K562 (cell line): ENCODE results near the gene RBPJL. TPM values are rescaled to one million over a fixed set of nuclear protein-coding genes. Genes with fewer than 3 reads are reported as not detected.

Source experiments
- ARNT ChIP-seq, 2 experiments: fragments of 450-650 bp; IDR thresholded peaks; 2 replicates each; pipeline ENCODE4 v1.6.1; 2016; ENCODE audit warnings: mild to moderate bottlenecking in 1 of 2
- CCNT2 ChIP-seq: IDR thresholded peaks from 2 replicates; pipeline ENCODE4 v1.6.1; 2011; ENCODE audit warnings: borderline replicate concordance, low read depth, mild to moderate bottlenecking, moderate library complexity, mixed read lengths, low read length; ENCODE audit not compliant: insufficient read length; ENCODE audit errors: extremely low read depth
- HDAC3 ChIP-seq: fragments of 450-650 bp; IDR thresholded peaks from 2 replicates; pipeline ENCODE4 v1.6.1; 2018; ENCODE audit warnings: borderline replicate concordance, mild to moderate bottlenecking, moderate library complexity; ENCODE audit not compliant: partially characterized antibody
- KLF16 ChIP-seq: IDR thresholded peaks from 2 replicates; pipeline ENCODE4 v1.6.1; 2016; ENCODE audit warnings: antibody characterized with exemption
- PCBP2 ChIP-seq: fragments of 200-400 bp; formaldehyde crosslinking; IDR thresholded peaks from 2 replicates; pipeline ENCODE4 v1.6.1; 2018; ENCODE audit warnings: low read length, low read depth, mild to moderate bottlenecking, moderate library complexity; ENCODE audit not compliant: poor library complexity, severe bottlenecking
- RBM14 ChIP-seq: fragments of 200-400 bp; formaldehyde crosslinking; IDR thresholded peaks from 2 replicates; pipeline ENCODE4 v1.6.1; 2018; ENCODE audit warnings: low read depth, mild to moderate bottlenecking, low read length, moderate library complexity, borderline replicate concordance; ENCODE audit not compliant: insufficient read depth
- SAFB ChIP-seq: fragments of 200-400 bp; formaldehyde crosslinking; IDR thresholded peaks from 2 replicates; pipeline ENCODE4 v1.6.1; 2017; ENCODE audit warnings: low read depth, low read length, borderline replicate concordance
- ZNF695 ChIP-seq: fragments of 450-650 bp; formaldehyde crosslinking; IDR thresholded peaks from 2 replicates; pipeline ENCODE4 v1.4.0; 2020; ENCODE audit warnings: mild to moderate bottlenecking, moderate library complexity
- ZZZ3 ChIP-seq: fragments of 450-650 bp; IDR thresholded peaks from 2 replicates; pipeline ENCODE4 v1.6.1; 2016; ENCODE audit warnings: antibody characterized with exemption, mild to moderate bottlenecking, moderate library complexity
- polyA plus RNA-seq, 8 experiments: library from polyadenylated mRNA; depleted of rRNA in 4 of 8; stranded (reverse) in 5 of 8; unstranded in 3 of 8; fragments of >200 nt; fragmentation: Nextera tagmentation in 2 of 8; fragmentation: Illumina TruSeq in 1 of 8; extraction: Ambion mirVana in 2 of 8; extraction: Trizol in 1 of 8; gene quantifications; 2 replicates each; pipeline versions ENCODE4 v1.2.1 to v1.2.3, GENCODE V29; 2011 to 2014; ENCODE audit warnings: inconsistent platforms in 1 of 8, missing spikeins in 1 of 8
- total RNA-seq, 7 experiments: library from RNA; depleted of rRNA in 6 of 7; stranded (reverse); fragments of >200 nt in 6 of 7; fragmentation: Illumina TruSeq in 2 of 7; extraction: Trizol in 2 of 7; gene quantifications; 2 replicates each; pipeline versions ENCODE4 v1.2.1 to v1.2.3, GENCODE V29; 2011 to 2021; ENCODE audit warnings: low replicate concordance in 1 of 7
- TF ChIP-seq, protein P1 (sequence below): fragments of 450-650 bp; IDR thresholded peaks from 2 replicates; pipeline ENCODE4 v1.6.1; 2016
- TF ChIP-seq, protein P2 (sequence below): fragments of 450-650 bp; IDR thresholded peaks from 2 replicates; pipeline ENCODE4 v1.7.0; 2016; ENCODE audit warnings: borderline replicate concordance
- TF ChIP-seq, protein P3 (sequence below): fragments of 450-650 bp; IDR thresholded peaks from 2 replicates; pipeline ENCODE4 v1.6.1; 2016; ENCODE audit warnings: mild to moderate bottlenecking, moderate library complexity

RBPJL gene
- total and polyA plus RNA-seq, 9 of the 15 experiments (the other 6 are each of a cell fraction or from before 2014, with no cell fraction given) = not detected

DNA sequence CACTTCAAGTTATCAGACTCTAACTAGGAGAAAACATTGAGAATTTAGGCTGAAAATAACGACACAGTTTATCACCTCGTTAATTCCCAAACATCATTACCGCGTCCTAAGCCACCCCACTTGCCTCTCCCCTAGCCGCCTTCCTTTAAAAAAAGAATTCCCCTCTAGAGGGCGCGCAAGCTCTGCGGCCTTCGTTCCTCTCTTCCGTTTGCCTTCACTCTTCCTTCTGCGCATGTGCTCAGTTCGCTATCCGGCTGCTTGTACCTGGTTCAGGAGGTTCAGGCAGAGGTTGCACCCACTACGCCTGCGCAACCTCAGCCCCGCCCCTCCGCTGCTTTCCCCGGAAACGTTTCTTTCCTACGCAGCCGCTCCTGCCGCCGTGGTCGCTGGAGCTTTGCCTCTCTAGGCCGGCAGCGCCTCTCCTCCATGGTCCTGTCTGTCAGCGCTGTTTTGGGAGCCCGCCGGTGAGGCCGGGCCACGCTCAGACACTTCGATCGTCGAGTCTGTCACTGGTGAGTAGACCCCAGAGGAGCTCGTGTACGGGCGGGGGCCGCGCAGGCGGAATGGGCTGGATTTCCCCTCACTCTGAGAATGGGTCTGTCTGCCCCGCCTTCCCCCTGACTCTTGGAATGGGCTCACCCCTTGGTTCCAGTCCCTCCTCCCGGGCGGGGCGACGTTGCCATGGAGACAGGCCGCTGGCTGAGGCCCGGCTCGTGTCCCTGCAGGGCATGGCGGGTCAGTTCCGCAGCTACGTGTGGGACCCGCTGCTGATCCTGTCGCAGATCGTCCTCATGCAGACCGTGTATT lies 56.4 kb downstream of the RBPJL start, which contains the start of gene SYS1 (continued):
- no peak for TF ChIP-seq PCBP2
- TF ChIP-seq ZNF695 (CRISPR knock-in tag) = no peak
- 0 out of 2 replicates have a peak, but pooled peaks have one; percentile 25 for TF ChIP-seq KLF16
- TF ChIP-seq, protein P1, sequence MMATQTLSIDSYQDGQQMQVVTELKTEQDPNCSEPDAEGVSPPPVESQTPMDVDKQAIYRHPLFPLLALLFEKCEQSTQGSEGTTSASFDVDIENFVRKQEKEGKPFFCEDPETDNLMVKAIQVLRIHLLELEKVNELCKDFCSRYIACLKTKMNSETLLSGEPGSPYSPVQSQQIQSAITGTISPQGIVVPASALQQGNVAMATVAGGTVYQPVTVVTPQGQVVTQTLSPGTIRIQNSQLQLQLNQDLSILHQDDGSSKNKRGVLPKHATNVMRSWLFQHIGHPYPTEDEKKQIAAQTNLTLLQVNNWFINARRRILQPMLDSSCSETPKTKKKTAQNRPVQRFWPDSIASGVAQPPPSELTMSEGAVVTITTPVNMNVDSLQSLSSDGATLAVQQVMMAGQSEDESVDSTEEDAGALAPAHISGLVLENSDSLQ = peak; percentile 93
- no peak for TF ChIP-seq HDAC3
- TF ChIP-seq RBM14 = no peak
- TF ChIP-seq, protein P2, sequence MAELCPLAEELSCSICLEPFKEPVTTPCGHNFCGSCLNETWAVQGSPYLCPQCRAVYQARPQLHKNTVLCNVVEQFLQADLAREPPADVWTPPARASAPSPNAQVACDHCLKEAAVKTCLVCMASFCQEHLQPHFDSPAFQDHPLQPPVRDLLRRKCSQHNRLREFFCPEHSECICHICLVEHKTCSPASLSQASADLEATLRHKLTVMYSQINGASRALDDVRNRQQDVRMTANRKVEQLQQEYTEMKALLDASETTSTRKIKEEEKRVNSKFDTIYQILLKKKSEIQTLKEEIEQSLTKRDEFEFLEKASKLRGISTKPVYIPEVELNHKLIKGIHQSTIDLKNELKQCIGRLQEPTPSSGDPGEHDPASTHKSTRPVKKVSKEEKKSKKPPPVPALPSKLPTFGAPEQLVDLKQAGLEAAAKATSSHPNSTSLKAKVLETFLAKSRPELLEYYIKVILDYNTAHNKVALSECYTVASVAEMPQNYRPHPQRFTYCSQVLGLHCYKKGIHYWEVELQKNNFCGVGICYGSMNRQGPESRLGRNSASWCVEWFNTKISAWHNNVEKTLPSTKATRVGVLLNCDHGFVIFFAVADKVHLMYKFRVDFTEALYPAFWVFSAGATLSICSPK = no peak
- TF ChIP-seq, protein P3, sequence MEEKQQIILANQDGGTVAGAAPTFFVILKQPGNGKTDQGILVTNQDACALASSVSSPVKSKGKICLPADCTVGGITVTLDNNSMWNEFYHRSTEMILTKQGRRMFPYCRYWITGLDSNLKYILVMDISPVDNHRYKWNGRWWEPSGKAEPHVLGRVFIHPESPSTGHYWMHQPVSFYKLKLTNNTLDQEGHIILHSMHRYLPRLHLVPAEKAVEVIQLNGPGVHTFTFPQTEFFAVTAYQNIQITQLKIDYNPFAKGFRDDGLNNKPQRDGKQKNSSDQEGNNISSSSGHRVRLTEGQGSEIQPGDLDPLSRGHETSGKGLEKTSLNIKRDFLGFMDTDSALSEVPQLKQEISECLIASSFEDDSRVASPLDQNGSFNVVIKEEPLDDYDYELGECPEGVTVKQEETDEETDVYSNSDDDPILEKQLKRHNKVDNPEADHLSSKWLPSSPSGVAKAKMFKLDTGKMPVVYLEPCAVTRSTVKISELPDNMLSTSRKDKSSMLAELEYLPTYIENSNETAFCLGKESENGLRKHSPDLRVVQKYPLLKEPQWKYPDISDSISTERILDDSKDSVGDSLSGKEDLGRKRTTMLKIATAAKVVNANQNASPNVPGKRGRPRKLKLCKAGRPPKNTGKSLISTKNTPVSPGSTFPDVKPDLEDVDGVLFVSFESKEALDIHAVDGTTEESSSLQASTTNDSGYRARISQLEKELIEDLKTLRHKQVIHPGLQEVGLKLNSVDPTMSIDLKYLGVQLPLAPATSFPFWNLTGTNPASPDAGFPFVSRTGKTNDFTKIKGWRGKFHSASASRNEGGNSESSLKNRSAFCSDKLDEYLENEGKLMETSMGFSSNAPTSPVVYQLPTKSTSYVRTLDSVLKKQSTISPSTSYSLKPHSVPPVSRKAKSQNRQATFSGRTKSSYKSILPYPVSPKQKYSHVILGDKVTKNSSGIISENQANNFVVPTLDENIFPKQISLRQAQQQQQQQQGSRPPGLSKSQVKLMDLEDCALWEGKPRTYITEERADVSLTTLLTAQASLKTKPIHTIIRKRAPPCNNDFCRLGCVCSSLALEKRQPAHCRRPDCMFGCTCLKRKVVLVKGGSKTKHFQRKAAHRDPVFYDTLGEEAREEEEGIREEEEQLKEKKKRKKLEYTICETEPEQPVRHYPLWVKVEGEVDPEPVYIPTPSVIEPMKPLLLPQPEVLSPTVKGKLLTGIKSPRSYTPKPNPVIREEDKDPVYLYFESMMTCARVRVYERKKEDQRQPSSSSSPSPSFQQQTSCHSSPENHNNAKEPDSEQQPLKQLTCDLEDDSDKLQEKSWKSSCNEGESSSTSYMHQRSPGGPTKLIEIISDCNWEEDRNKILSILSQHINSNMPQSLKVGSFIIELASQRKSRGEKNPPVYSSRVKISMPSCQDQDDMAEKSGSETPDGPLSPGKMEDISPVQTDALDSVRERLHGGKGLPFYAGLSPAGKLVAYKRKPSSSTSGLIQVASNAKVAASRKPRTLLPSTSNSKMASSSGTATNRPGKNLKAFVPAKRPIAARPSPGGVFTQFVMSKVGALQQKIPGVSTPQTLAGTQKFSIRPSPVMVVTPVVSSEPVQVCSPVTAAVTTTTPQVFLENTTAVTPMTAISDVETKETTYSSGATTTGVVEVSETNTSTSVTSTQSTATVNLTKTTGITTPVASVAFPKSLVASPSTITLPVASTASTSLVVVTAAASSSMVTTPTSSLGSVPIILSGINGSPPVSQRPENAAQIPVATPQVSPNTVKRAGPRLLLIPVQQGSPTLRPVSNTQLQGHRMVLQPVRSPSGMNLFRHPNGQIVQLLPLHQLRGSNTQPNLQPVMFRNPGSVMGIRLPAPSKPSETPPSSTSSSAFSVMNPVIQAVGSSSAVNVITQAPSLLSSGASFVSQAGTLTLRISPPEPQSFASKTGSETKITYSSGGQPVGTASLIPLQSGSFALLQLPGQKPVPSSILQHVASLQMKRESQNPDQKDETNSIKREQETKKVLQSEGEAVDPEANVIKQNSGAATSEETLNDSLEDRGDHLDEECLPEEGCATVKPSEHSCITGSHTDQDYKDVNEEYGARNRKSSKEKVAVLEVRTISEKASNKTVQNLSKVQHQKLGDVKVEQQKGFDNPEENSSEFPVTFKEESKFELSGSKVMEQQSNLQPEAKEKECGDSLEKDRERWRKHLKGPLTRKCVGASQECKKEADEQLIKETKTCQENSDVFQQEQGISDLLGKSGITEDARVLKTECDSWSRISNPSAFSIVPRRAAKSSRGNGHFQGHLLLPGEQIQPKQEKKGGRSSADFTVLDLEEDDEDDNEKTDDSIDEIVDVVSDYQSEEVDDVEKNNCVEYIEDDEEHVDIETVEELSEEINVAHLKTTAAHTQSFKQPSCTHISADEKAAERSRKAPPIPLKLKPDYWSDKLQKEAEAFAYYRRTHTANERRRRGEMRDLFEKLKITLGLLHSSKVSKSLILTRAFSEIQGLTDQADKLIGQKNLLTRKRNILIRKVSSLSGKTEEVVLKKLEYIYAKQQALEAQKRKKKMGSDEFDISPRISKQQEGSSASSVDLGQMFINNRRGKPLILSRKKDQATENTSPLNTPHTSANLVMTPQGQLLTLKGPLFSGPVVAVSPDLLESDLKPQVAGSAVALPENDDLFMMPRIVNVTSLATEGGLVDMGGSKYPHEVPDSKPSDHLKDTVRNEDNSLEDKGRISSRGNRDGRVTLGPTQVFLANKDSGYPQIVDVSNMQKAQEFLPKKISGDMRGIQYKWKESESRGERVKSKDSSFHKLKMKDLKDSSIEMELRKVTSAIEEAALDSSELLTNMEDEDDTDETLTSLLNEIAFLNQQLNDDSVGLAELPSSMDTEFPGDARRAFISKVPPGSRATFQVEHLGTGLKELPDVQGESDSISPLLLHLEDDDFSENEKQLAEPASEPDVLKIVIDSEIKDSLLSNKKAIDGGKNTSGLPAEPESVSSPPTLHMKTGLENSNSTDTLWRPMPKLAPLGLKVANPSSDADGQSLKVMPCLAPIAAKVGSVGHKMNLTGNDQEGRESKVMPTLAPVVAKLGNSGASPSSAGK = no peak; the same call in 1 of the 2 replicates
- TF ChIP-seq CCNT2 = peak; percentile 69
- TF ChIP-seq ZZZ3 = peak; percentile 82
- TF ChIP-seq SAFB = no peak
- 0 out of 4 replicates have a peak, but pooled peaks of 1 of the 2 experiments have one; percentile 70 for TF ChIP-seq ARNT (IDR thresholded peaks at IDR 0.05)
